Muscle layer of duodenum (tissue), 2 donors: Measurements from ENCODE around the gene ARHGEF28.

Experiments
- H3K27ac ChIP-seq: one replicate; pipeline ENCODE4 v1.7.0; 2013; ENCODE audit warnings: mild to moderate bottlenecking, low read length
- H3K27me3 ChIP-seq: one replicate; pipeline ENCODE4 v1.7.0; 2013; ENCODE audit warnings: low read depth, mild to moderate bottlenecking, control low read depth, low read length
- H3K36me3 ChIP-seq, 2 donors: one replicate each; pipeline ENCODE4 v1.7.0; 2013; ENCODE audit warnings: low read length in 2 of 2, control low read depth in 1 of 2, mild to moderate bottlenecking in 1 of 2; ENCODE audit not compliant: insufficient read depth in 2 of 2, control insufficient read depth in 1 of 2
- H3K4me1 ChIP-seq, 2 donors: one replicate each; pipeline ENCODE4 v1.7.0; 2013; ENCODE audit warnings: low read length in 2 of 2, mild to moderate bottlenecking in 2 of 2, control low read depth in 1 of 2, moderate library complexity in 1 of 2; ENCODE audit not compliant: insufficient read depth in 2 of 2, control insufficient read depth in 1 of 2
- H3K4me3 ChIP-seq, 2 donors: one replicate each; pipeline ENCODE4 v1.7.0; 2013; ENCODE audit warnings: low read length in 2 of 2, low read depth in 1 of 2, mild to moderate bottlenecking in 1 of 2
- H3K9me3 ChIP-seq, 2 donors: one replicate each; pipeline ENCODE4 v1.7.0; 2013; ENCODE audit warnings: low read length in 2 of 2, control low read depth in 1 of 2, mild to moderate bottlenecking in 1 of 2; ENCODE audit not compliant: control insufficient read depth in 1 of 2
- donor health status: healthy.

The ARHGEF28 gene

DNA sequence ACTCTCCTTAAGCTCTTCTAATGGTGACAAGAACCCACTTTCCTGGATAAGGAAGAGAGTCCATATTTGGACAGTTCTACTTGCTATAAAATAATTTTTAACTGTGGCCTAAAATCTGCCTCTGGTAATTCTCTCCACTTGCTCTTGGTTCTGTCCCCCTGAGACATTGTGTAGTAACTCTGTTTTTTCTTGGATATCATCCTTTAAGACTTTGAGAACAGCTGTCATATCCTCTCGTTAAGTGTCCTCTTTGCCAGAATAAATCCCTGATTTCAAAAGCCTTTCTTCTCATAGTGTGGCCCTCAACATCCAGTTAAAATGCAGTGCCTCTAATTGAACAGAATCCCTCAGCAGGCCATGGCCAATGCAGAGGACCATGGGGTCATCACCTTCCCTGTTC, 101.5 kb downstream of the ARHGEF28 start:
- H3K9me3 ChIP-seq = no peaks in the 10 kb centered on the region
- H3K27ac ChIP-seq = no peak overlapping the region
- H3K4me1 ChIP-seq = peaks cover 0 to 17% of the 10 kb centered on the region in 2 donors
- no peak overlapping the region for H3K4me3 ChIP-seq
- H3K36me3 ChIP-seq = no peaks in the 10 kb centered on the region
- no peaks in the 10 kb centered on the region for H3K27me3 ChIP-seq

GRCh38 chr5:73728493-73729273, 102.7 kb downstream of the ARHGEF28 start:
- Histone ChIP-seq H3K4me3 (no peak overlapping the region), H3K36me3 (no peaks in the 10 kb centered on the region), H3K27me3 (no peaks in the 10 kb centered on the region), H3K27ac (no peak overlapping the region), H3K9me3 (no peaks in the 10 kb centered on the region), H3K4me1 (peaks cover 0 to 16% of the 10 kb centered on the region in 2 donors)

DNA sequence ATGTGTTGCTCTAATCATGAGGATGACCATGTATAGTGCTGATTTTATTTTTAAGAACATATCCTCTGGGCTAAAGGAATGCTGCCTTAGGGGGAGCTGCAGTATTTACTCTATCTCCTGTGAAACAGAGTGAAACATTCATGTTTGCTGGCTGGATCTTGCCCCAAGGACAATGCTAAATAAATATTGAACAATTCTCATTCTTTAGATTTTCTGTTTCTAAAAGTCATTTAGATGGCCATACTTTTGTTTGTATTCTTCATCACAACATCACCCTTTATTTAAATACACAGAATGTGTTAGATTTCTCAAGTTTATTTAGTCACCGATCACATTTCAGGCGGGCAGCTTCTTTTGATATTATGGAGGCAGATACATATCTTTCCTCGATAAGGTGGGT, 103.3 kb downstream of the ARHGEF28 start:
- no peaks in the 10 kb centered on the region for H3K27me3 ChIP-seq
- no peaks in the 10 kb centered on the region for H3K9me3 ChIP-seq
- H3K27ac ChIP-seq = no peak overlapping the region
- H3K36me3 ChIP-seq = no peaks in the 10 kb centered on the region
- no peak overlapping the region for H3K4me3 ChIP-seq
- H3K4me1 ChIP-seq = peaks cover 0 to 16% of the 10 kb centered on the region in 2 donors

DNA sequence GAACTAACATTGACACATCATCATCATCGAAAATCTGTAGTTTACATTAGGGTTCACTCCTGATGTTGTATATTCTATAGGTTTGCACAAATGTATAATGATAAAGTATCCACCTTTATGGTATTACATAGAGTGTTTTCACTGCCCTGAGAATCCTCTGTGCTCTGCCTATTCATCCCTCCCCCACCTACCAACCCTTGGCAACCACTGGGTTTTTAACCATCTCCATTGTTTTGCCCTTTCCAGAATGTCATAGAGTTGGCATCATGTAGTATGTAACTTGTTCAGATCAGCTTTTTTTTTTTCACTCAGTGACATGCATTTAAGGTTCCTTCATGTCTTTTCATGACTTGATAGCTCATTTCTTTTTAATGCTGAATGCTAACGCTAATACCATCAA, 106.0 kb downstream of the ARHGEF28 start:
- no peak overlapping the region for H3K27ac ChIP-seq
- H3K4me3 ChIP-seq = no peak overlapping the region
- H3K4me1 ChIP-seq = peaks cover 0 to 15% of the 10 kb centered on the region in 2 donors
- no peaks in the 10 kb centered on the region for H3K36me3 ChIP-seq
- no peaks in the 10 kb centered on the region for H3K27me3 ChIP-seq
- no peaks in the 10 kb centered on the region for H3K9me3 ChIP-seq

DNA sequence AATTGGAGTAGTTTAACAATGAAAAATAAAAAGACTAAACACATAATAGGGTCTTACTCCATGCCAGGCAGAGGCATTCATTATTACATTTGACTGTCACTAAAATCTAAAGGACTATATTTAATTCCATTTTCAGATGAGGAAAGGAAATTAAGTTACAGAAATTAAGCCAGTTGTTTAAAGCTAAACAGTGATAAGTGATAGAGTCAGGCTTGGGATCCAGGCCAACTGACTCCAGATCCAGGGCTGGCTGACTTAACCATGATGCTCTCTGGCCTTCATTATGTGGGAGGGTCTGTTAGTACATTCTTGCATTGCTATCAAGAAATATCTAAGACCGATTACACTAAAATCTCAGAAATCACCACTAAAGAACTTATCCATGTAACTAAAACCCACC, 107.2 kb downstream of the ARHGEF28 start:
- Histone ChIP-seq H3K9me3 (no peaks in the 10 kb centered on the region), H3K36me3 (no peaks in the 10 kb centered on the region)

GRCh38 chr5:73735032-73735734, 109.2 kb downstream of the ARHGEF28 start:
- no peak overlapping the region for H3K4me3 ChIP-seq
- no peaks in the 10 kb centered on the region for H3K36me3 ChIP-seq
- H3K9me3 ChIP-seq = no peaks in the 10 kb centered on the region
- H3K27ac ChIP-seq = no peak overlapping the region
- no peaks in the 10 kb centered on the region for H3K27me3 ChIP-seq
- peaks cover 0 to 3% of the 10 kb centered on the region in 2 donors for H3K4me1 ChIP-seq

More for the DNA sequence above, 107.2 kb downstream of the ARHGEF28 start:
- Histone ChIP-seq H3K27me3 (no peaks in the 10 kb centered on the region), H3K4me3 (no peak overlapping the region), H3K27ac (no peak overlapping the region), H3K4me1 (peaks cover 0 to 13% of the 10 kb centered on the region in 2 donors)

- Histone ChIP-seq H3K9me3 (no peaks in the 10 kb centered on the region), H3K27me3 (no peaks in the 10 kb centered on the region), H3K36me3 (no peaks in the 10 kb centered on the region), H3K4me3 (no peak overlapping the region), H3K27ac (no peak overlapping the region), H3K4me1 (peaks cover 0 to 6% of the 10 kb centered on the region in 2 donors)
These were observed 113.7 kb downstream of the ARHGEF28 start for GRCh38 chr5:73739650-73740049.

DNA sequence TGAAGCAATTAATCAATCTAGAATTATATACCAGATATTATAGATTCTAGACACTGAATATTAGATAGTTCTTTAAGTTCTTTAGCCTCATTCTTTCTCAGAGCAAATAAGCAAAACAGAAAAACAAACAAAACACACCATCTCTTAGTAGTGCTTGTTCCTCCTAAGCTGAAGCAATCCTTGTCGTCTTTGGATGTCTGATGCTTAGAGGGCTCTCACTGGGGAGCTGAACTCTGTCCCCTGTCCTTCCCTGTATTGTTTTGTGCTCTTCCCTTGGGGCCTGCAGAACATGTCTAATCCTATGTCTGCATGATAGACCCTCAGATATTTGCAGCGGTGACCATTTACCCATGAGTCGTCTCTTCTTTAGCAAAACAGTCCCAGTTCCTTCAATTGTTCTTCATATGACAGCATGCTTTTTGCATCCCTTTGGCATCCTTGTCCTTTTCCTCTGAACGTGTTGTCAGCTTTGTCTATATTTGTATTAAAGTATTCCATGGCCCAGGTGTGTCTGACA, 114.3 kb downstream of the ARHGEF28 start:
- Histone ChIP-seq H3K27ac (no peak overlapping the region), H3K9me3 (no peaks in the 10 kb centered on the region)

GRCh38 chr5:73743161-73743560, 117.2 kb downstream of the ARHGEF28 start:
- peaks cover 0 to 3% of the 10 kb centered on the region in 2 donors for H3K9me3 ChIP-seq
- H3K4me1 ChIP-seq = peaks cover 0 to 6% of the 10 kb centered on the region in 2 donors
- H3K36me3 ChIP-seq = no peaks in the 10 kb centered on the region
- H3K27ac ChIP-seq = no peak overlapping the region
- H3K4me3 ChIP-seq = no peak overlapping the region
- no peaks in the 10 kb centered on the region for H3K27me3 ChIP-seq

More for the DNA sequence above, 114.3 kb downstream of the ARHGEF28 start:
- H3K27me3 ChIP-seq = no peaks in the 10 kb centered on the region
- H3K36me3 ChIP-seq = no peaks in the 10 kb centered on the region
- H3K4me3 ChIP-seq = no peak overlapping the region
- H3K4me1 ChIP-seq = peaks cover 0 to 4% of the 10 kb centered on the region in 2 donors

DNA sequence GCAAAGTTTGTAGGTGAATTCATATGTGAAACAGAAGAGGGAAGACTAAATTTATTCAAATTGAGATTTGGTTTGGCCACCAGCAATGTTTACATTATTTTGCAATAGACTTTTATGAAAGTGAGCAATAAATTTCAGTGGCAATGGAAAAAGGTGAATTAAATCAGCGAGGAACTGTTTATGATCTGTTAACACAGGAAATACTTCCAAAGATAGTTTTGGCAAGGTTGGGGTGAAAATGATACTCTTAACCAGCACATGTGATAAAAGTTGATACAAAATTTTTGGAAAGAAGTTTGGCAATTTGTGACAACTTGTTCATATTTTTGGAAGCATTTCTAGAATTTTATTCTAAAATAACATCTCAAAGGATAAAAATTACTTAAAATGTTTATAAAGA, 119.8 kb downstream of the ARHGEF28 start:
- H3K36me3 ChIP-seq = no peaks in the 10 kb centered on the region
- no peaks in the 10 kb centered on the region for H3K27me3 ChIP-seq
- H3K9me3 ChIP-seq = peaks cover 0 to 3% of the 10 kb centered on the region in 2 donors
- no peak overlapping the region for H3K4me3 ChIP-seq
- H3K4me1 ChIP-seq = peaks cover 0 to 26% of the 10 kb centered on the region in 2 donors
- no peak overlapping the region for H3K27ac ChIP-seq

DNA sequence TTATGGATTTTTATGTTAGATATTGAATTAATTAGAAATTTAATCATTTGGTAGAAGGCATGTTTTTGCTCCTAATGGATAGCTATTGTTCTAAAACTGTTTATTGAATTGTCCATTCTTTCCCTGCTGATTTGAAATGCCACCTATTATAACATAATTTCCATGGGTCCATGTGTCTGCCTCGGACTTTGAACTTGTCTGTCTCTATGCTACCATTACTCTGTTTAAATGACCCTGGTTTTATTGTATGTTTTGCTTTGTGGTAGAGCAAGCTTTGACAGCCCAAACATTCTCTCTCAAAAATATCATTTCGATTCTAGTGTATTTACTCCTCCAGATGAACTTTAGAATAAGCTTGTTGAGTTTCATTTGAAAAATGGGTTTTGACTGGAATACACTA, 120.6 kb downstream of the ARHGEF28 start:
- Histone ChIP-seq H3K27me3 (no peaks in the 10 kb centered on the region), H3K36me3 (no peaks in the 10 kb centered on the region), H3K4me3 (no peak overlapping the region), H3K27ac (no peak overlapping the region), H3K9me3 (peaks cover 0 to 3% of the 10 kb centered on the region in 2 donors), H3K4me1 (peaks cover 0 to 26% of the 10 kb centered on the region in 2 donors)
